Uterus (tissue), 4 donors: ENCODE measurements around the gene CNMD. TPM values are rescaled to one million over a fixed set of nuclear protein-coding genes. Genes with fewer than 3 reads are reported as not detected.
"Not testable (repeated sequence)": the region's sequence is repeated elsewhere in the genome, so short reads cannot be mapped to it uniquely, and the experiment has no call there.

Source experiments
- DNase-seq, 2 donors: peaks; one replicate each; pipeline ENCODE4 v3.0.0-alpha.2; 2019 to 2020
- H3K27ac ChIP-seq, 2 donors: fragments of 200-600 bp; sonication (generic); 1 replicate in 1 of 2; 2 replicates in 1 of 2; pipeline ENCODE4 v1.5.1; 2016 to 2018
- H3K27me3 ChIP-seq, 2 donors: fragments of 200-600 bp; sonication (generic); one replicate each; pipeline ENCODE4 v1.5.1; 2018 to 2019; ENCODE audit warnings: control low read depth in 1 of 2
- H3K36me3 ChIP-seq, 2 donors: fragments of 200-600 bp; sonication (generic); one replicate each; pipeline ENCODE4 v1.5.1; 2019; ENCODE audit warnings: control low read depth in 1 of 2
- H3K4me1 ChIP-seq, 2 donors: fragments of 200-600 bp; sonication (generic); one replicate each; pipeline ENCODE4 v1.5.1; 2018 to 2019; ENCODE audit warnings: control low read depth in 1 of 2
- H3K4me3 ChIP-seq, 2 donors: fragments of 200-600 bp; sonication (generic); 1 replicate in 1 of 2; 2 replicates in 1 of 2; pipeline ENCODE4 v1.5.1; 2018 to 2019; ENCODE audit warnings: mild to moderate bottlenecking in 1 of 2
- H3K9me3 ChIP-seq, 2 donors: fragments of 200-600 bp; sonication (generic); one replicate each; pipeline ENCODE4 v1.5.1; 2019; ENCODE audit warnings: control low read depth in 1 of 2
- POLR2A ChIP-seq, 2 donors: fragments of 450-650 bp; IDR thresholded peaks; one replicate each; pipeline ENCODE4 v1.6.1; 2016; ENCODE audit warnings: antibody characterized with exemption in 2 of 2, mild to moderate bottlenecking in 1 of 2, moderate library complexity in 1 of 2
- intact Hi-C: fragments of 100-400 bp; cut with DNase I; formaldehyde crosslinking; loops from one replicate; pipeline ENCODE4 v1.15.1; 2023; ENCODE audit warnings: low total_unique reads
- total RNA-seq, 4 donors: library from RNA; depleted of rRNA in 3 of 4; stranded (reverse); fragments of >200 nt in 3 of 4; gene quantifications; one replicate each; pipeline versions ENCODE4 v1.1.0 to v1.2.4, GENCODE V29; 2014 to 2023
- TF ChIP-seq, protein P1 (sequence below), 4 experiments: fragments of 200-600 bp in 2 of 4; fragments of 450-650 bp in 2 of 4; sonication (generic) in 2 of 4; IDR thresholded peaks; one replicate each; pipeline ENCODE4 v1.5.1; 2016 to 2019; ENCODE audit warnings: antibody characterized with exemption in 4 of 4, mild to moderate bottlenecking in 2 of 4, moderate library complexity in 1 of 4
- donor health status: DM: yes; HTN: yes; CAD: no.

CNMD gene
- total RNA-seq, 4 donors from 2014 or later = not detected

DNA sequence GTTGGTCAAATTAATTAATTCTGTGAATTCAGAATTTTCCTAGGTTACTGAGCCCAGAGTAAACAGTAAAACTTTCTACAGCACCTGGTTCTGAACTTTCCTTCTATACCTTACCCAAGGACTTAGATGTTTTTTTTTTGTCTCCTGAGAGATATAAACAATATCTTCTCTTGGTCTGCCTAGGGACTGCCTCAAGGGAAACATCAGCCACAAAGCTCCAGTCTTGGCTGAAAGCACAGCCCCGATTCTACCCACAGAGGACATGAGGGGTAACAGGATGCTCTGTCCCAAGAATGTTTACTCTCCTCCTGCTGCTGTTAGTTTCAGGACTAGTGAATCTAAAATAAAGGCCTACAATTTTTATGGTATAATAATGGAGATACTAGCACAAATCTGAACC, 14.3 kb downstream of the CNMD start:
- no peaks in the 10 kb centered on the region for H3K9me3 ChIP-seq
- TF ChIP-seq, protein P1, sequence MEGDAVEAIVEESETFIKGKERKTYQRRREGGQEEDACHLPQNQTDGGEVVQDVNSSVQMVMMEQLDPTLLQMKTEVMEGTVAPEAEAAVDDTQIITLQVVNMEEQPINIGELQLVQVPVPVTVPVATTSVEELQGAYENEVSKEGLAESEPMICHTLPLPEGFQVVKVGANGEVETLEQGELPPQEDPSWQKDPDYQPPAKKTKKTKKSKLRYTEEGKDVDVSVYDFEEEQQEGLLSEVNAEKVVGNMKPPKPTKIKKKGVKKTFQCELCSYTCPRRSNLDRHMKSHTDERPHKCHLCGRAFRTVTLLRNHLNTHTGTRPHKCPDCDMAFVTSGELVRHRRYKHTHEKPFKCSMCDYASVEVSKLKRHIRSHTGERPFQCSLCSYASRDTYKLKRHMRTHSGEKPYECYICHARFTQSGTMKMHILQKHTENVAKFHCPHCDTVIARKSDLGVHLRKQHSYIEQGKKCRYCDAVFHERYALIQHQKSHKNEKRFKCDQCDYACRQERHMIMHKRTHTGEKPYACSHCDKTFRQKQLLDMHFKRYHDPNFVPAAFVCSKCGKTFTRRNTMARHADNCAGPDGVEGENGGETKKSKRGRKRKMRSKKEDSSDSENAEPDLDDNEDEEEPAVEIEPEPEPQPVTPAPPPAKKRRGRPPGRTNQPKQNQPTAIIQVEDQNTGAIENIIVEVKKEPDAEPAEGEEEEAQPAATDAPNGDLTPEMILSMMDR (IDR thresholded peaks at IDR 0.05) = no peak
- TF ChIP-seq POLR2A (IDR thresholded peaks at IDR 0.05) = no peak
- H3K36me3 ChIP-seq = no peaks in the 10 kb centered on the region
- H3K27me3 ChIP-seq = no peaks in the 10 kb centered on the region
- no peak overlapping the region for H3K4me3 ChIP-seq
- intact Hi-C loops = no loop called here
- no peak overlapping the region for H3K27ac ChIP-seq
- DNase-seq = no peak
- no peaks in the 10 kb centered on the region for H3K4me1 ChIP-seq

DNA sequence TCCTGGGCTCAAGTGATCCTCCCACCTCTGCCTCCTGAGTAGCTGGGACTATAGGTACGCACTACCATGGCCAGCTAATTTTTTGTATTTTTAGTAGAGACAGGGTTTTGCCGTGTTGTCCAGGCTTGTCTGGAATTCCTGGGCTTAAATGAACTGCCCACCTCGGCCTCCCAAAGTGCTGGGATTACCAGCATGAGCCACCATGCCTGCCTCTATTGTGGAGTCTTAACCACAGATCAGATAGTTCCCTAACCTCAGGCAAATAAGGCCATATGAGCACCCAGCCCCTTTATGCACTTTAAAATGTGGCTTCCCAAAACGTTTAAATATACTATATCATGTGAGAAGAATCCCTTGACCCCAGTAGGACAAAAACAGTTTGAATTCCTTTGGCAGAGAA, 16.4 kb downstream of the CNMD start:
- no peaks in the 10 kb centered on the region for H3K36me3 ChIP-seq
- no peaks in the 10 kb centered on the region for H3K9me3 ChIP-seq
- H3K4me1 ChIP-seq = no peaks in the 10 kb centered on the region
- no peaks in the 10 kb centered on the region for H3K27me3 ChIP-seq
- no peak overlapping the region for H3K4me3 ChIP-seq
- TF ChIP-seq POLR2A (IDR thresholded peaks at IDR 0.05) = no peak
- TF ChIP-seq, protein P1 (IDR thresholded peaks at IDR 0.05) = no peak
- no peak overlapping the region for H3K27ac ChIP-seq
- DNase-seq = no peak
- intact Hi-C loops = no loop called here

DNA sequence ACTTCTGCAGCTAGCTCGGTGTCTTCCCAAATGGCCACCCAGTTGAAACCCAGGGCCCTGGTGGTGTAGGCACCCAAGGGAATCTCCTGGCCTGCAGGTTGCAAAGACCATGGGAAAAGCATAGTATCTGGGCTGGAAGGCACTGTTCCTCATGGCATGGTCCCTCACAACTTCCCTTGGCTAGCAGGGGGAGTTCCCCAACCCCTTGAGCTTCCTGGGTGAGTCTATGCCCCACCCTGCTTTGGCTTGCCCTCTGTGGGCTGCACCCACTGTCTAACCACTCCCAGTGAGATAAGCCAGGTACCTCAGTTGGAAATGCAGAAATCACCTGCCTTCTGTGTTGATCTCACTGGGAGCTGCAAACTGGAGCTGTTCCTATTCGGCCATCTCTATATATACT, 18.3 kb downstream of the CNMD start:
- intact Hi-C loops, H3K4me3 ChIP-seq, H3K27me3 ChIP-seq, H3K9me3 ChIP-seq, H3K27ac ChIP-seq, DNase-seq, H3K36me3 ChIP-seq, H3K4me1 ChIP-seq: not testable (repeated sequence)

DNA sequence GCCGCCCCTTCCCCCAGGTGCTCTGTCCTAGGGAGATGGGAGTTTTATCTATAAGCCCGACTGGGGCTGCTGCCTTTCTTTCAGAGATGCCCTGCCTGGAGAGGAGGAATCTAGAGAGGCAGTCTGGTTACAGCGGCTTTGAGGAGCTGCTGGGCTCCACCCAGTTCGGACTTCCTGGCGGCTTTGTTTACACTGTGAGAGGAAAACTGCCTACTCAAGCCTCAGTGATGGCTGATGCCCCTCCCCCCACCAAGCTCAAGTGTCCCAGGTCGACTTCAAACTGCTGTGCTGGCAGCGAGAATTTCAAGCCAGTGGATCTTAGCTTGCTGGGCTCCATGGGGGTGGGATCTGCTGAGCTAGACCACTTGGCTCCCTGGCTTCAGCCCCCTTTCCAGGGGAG, 18.7 kb downstream of the CNMD start:
- H3K36me3 ChIP-seq, H3K9me3 ChIP-seq, H3K4me3 ChIP-seq, intact Hi-C loops, H3K4me1 ChIP-seq, H3K27me3 ChIP-seq, H3K27ac ChIP-seq, DNase-seq: not testable (repeated sequence)

DNA sequence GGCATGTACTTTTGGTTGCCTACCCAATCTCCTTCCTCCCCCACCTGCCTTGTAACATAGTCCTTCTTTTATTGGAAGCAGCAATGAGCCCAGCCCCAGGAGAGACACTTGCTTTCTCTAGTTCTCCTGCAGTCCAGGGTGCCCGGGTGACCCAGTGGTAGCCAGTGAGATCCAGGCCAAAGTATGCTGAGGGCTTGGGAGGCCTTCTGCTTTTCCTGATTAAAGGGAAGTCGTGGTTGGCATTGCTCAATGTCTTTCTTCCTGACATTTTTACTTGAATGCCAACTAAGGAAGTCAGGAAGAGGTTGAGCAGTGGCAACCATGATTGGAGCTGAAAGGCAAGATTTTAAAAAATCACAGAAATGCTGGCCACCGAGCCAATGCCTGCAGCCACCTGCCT, 25.7 kb downstream of the CNMD start:
- intact Hi-C loops = no loop called here

DNA sequence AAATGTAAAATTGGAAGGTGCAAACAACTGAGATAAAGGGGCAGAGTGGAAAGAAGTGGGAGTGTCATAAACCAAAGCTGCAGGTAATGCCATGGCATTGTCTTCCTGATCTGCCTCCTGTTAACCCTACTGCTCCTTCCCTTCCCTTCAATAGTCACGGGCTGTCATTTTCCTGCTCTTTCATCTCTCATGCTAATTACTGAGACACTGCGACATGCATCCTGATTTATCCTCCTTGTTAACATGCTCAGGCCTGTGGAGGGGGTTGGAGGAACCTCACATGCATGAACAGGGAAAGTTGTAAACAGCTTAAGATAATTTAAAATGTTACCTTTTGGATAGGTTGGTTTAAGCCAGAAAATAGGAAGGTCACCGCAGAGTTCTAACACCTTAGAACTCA, 27.2 kb downstream of the CNMD start:
- TF ChIP-seq POLR2A (IDR thresholded peaks at IDR 0.05) = no peak
- TF ChIP-seq, protein P1 (IDR thresholded peaks at IDR 0.05) = no peak
- Histone ChIP-seq H3K4me1 (no peaks in the 10 kb centered on the region), H3K27me3 (no peaks in the 10 kb centered on the region), H3K27ac (no peak overlapping the region), H3K36me3 (no peaks in the 10 kb centered on the region), H3K9me3 (no peaks in the 10 kb centered on the region), H3K4me3 (no peak overlapping the region)
- intact Hi-C loops = no loop called here
- DNase-seq = no peak

More for the DNA sequence above, 25.7 kb downstream of the CNMD start:
- Histone ChIP-seq H3K27ac (no peak overlapping the region), H3K27me3 (no peaks in the 10 kb centered on the region), H3K36me3 (no peaks in the 10 kb centered on the region), H3K9me3 (no peaks in the 10 kb centered on the region), H3K4me1 (no peaks in the 10 kb centered on the region), H3K4me3 (no peak overlapping the region)
- no peak for DNase-seq
- TF ChIP-seq POLR2A (IDR thresholded peaks at IDR 0.05) = no peak
- TF ChIP-seq, protein P1 (IDR thresholded peaks at IDR 0.05) = no peak
